Measurements from ENCODE around the gene ATF7IP.

Gene ATF7IP

GRCh38 chr12:14505626-14506596, 140.4 kb downstream of the ATF7IP start:
- no peak for DNase-seq

GRCh38 chr12:14510574-14510973, 145.1 kb downstream of the ATF7IP start:
- no peak for DNase-seq

GRCh38 chr12:14514154-14514842, 148.8 kb downstream of the ATF7IP start:
- DNase-seq: no peak

- no peak for DNase-seq
Measured at GRCh38 chr12:14514946-14515345, 149.5 kb downstream of the ATF7IP start.

- DNase-seq: no peak
Measured at GRCh38 chr12:14521822-14522221, 156.3 kb downstream of the ATF7IP start.

- no peak for DNase-seq
Measured at GRCh38 chr12:14525964-14526363, 160.5 kb downstream of the ATF7IP start.

GRCh38 chr12:14532152-14532551, 166.7 kb downstream of the ATF7IP start:
- no peak for DNase-seq

GRCh38 chr12:14537088-14537487, 171.6 kb downstream of the ATF7IP start:
- no peak for DNase-seq

GRCh38 chr12:14540801-14541462, 175.4 kb downstream of the ATF7IP start:
- DNase-seq: no peak

- DNase-seq: no peak
Measured at GRCh38 chr12:14545144-14546124, 180.0 kb downstream of the ATF7IP start.

- no peak for DNase-seq
Measured at GRCh38 chr12:14547571-14547970, 182.1 kb downstream of the ATF7IP start.

GRCh38 chr12:14548609-14549008, 183.1 kb downstream of the ATF7IP start:
- DNase-seq: no peak
